K562 (cell line): Measurements from ENCODE around the gene GPRIN3. TPM values are rescaled to one million over a fixed set of nuclear protein-coding genes. Genes with fewer than 3 reads are reported as not detected.
A peak's percentile ranks its signal among the peaks of the same experiment; 100 is the strongest.

Source experiments
- ATAC-seq: fragments of 200-7000 bp; cut with Tn5 transposase; 3 replicates; pipeline ENCODE4 v1.9.1; 2020; ENCODE audit warnings: moderate library complexity
- BruUV-seq: library from RNA; stranded (reverse); fragments of 400-500 nt; replicated peaks from 2 replicates; lab custom pipeline; 2021; lab: Mats Ljungman, UMichigan
- CTCF ChIA-PET: fragments of 300-600 bp; formaldehyde crosslinking; extraction: SDS; loops from one replicate; lab custom pipeline; 2021; ENCODE audit warnings: low intra/inter-chr PET ratio; lab: Yijun Ruan, JAX
- POLR2A ChIA-PET: fragments of 300-600, 350-650 bp; sonication (Branson Sonifier 250); formaldehyde crosslinking; extraction: SDS; loops from one replicate; lab custom pipeline; 2021; ENCODE audit warnings: antibody characterized with exemption, inconsistent platforms; lab: Yijun Ruan, JAX
- DNase-seq, 4 experiments: peaks; one replicate each; pipeline versions ENCODE4 v3.0.0 to v3.0.0-alpha.2; 2011 to 2018; ENCODE audit warnings: low spot score in 3 of 4, mixed read lengths in 3 of 4; ENCODE audit errors: extremely low read depth in 1 of 4
- FAIRE-seq: peaks from 2 replicates; lab custom pipeline; 2011; peaks lifted over from hg19 to GRCh38; lab: Jason Lieb, UNC
- H2AFZ ChIP-seq: 2 replicates; pipeline ENCODE4 v1.6.0; 2011; ENCODE audit warnings: low read depth, low read length, control low read depth, inconsistent platforms
- H3K27ac ChIP-seq: fragments of 200-600 bp; 3 replicates; pipeline ENCODE4 v1.8.0; 2011; ENCODE audit warnings: low read depth, mild to moderate bottlenecking, control low read depth, inconsistent platforms, low read length, moderate library complexity, mixed read lengths; ENCODE audit errors: extremely low read depth
- H3K27me3 ChIP-seq, 2 experiments: fragments of 300-600 bp in 1 of 2; 2 replicates in 1 of 2; 3 replicates in 1 of 2; pipeline versions ENCODE4 v1.6.0 to v1.8.0; 2011; ENCODE audit warnings: inconsistent platforms in 2 of 2, low read length in 2 of 2, mild to moderate bottlenecking in 1 of 2, mixed read lengths in 1 of 2, moderate library complexity in 1 of 2; ENCODE audit not compliant: control insufficient read depth in 2 of 2, insufficient read depth in 2 of 2
- H3K36me3 ChIP-seq: fragments of 300-600 bp; 3 replicates; pipeline ENCODE4 v1.8.0; 2011; ENCODE audit warnings: mild to moderate bottlenecking, low read length, inconsistent platforms; ENCODE audit not compliant: control insufficient read depth, insufficient read depth
- H3K4me1 ChIP-seq, 2 experiments: fragments of 200-600 bp in 1 of 2; replicated peaks in 1 of 2; 2 replicates in 1 of 2; 3 replicates in 1 of 2; pipeline versions ENCODE4 v1.5.1 to v1.8.0; 2011; ENCODE audit warnings: inconsistent platforms in 2 of 2, low read length in 2 of 2, mild to moderate bottlenecking in 1 of 2, mixed read lengths in 1 of 2, moderate library complexity in 1 of 2; ENCODE audit not compliant: control insufficient read depth in 2 of 2, insufficient read depth in 2 of 2
- H3K4me2 ChIP-seq: 2 replicates; pipeline ENCODE4 v1.6.1; 2011; ENCODE audit warnings: low read length, control low read depth, inconsistent platforms, mixed read lengths; ENCODE audit not compliant: insufficient read depth
- H3K4me3 ChIP-seq: fragments of 200-600 bp; sonication (generic), shearing (Covaris generic); 2 replicates; pipeline ENCODE4 v1.5.1; 2016; ENCODE audit warnings: control low read depth, inconsistent platforms
- H3K79me2 ChIP-seq: fragments of 200-600 bp; 3 replicates; pipeline ENCODE4 v1.8.0; 2011; ENCODE audit warnings: low read length, inconsistent platforms; ENCODE audit not compliant: control insufficient read depth, insufficient read depth
- H3K9ac ChIP-seq, 2 experiments: 2 replicates each; pipeline versions ENCODE4 v1.6.0 to v1.6.1; 2011; ENCODE audit warnings: low read depth in 2 of 2, low read length in 2 of 2, control low read depth in 1 of 2, inconsistent platforms in 1 of 2, mild to moderate bottlenecking in 1 of 2, mixed read lengths in 1 of 2; ENCODE audit not compliant: insufficient read depth in 1 of 2
- H3K9me1 ChIP-seq: one replicate; pipeline ENCODE4 v1.6.0; 2011; ENCODE audit warnings: inconsistent platforms, mild to moderate bottlenecking, low read length, moderate library complexity; ENCODE audit not compliant: control insufficient read depth, insufficient read depth
- H3K9me3 ChIP-seq: replicated peaks from 2 replicates; pipeline ENCODE4 v1.5.1; 2011; ENCODE audit warnings: low read depth, low read length, inconsistent platforms; ENCODE audit not compliant: control insufficient read depth, insufficient read depth
- H4K20me1 ChIP-seq: replicated peaks from 2 replicates; pipeline ENCODE4 v1.6.1; 2011; ENCODE audit warnings: low read length, inconsistent platforms, mixed read lengths; ENCODE audit not compliant: control insufficient read depth, insufficient read depth
- PRDM10 ChIP-seq: fragments of 450-650 bp; IDR thresholded peaks from 2 replicates; pipeline ENCODE4 v1.6.1; 2018; ENCODE audit not compliant: partially characterized antibody
- RB1 ChIP-seq: fragments of 450-650 bp; IDR thresholded peaks from 2 replicates; pipeline ENCODE4 v1.6.1; 2017; ENCODE audit warnings: low read depth, mild to moderate bottlenecking
- RFX1 ChIP-seq: fragments of 450-650 bp; IDR thresholded peaks from 2 replicates; pipeline ENCODE4 v1.6.1; 2016; ENCODE audit warnings: mild to moderate bottlenecking, moderate library complexity
- SRSF9 ChIP-seq: fragments of 200-400 bp; formaldehyde crosslinking; IDR thresholded peaks from 2 replicates; pipeline ENCODE4 v1.6.1; 2017; ENCODE audit warnings: low read depth, low read length, borderline replicate concordance
- TAF7 ChIP-seq: fragments of 450-650 bp; IDR thresholded peaks from 2 replicates; pipeline ENCODE4 v1.6.1; 2016; ENCODE audit warnings: missing genetic modification characterization, missing compliant biosample characterization
- TCFL5 ChIP-seq: fragments of 250-450 bp; sonication (Bioruptor Pico); conservative IDR thresholded peaks from 2 replicates; pipeline ENCODE4 v1.6.1; 2021; ENCODE audit warnings: mild to moderate bottlenecking, moderate library complexity, matching md5 sums
- TEAD4 ChIP-seq, 2 experiments: sonication (generic) in 1 of 2; formaldehyde crosslinking in 1 of 2; IDR thresholded peaks; 2 replicates each; pipeline versions ENCODE4 v1.6.1 to v1.8.0; 2012 to 2022; ENCODE audit warnings: borderline replicate concordance in 1 of 2, inconsistent platforms in 1 of 2, low read length in 1 of 2, mild to moderate bottlenecking in 1 of 2, missing genetic modification reagents in 1 of 2
- ZFP30 ChIP-seq: fragments of 250-450 bp; sonication (Bioruptor Pico); IDR thresholded peaks from 2 replicates; pipeline ENCODE4 v1.8.0; 2022; ENCODE audit warnings: moderate library complexity, mild to moderate bottlenecking, inconsistent platforms, borderline replicate concordance
- ZNF76 ChIP-seq: fragments of 250-450 bp; sonication (Bioruptor Pico); IDR thresholded peaks from 2 replicates; pipeline ENCODE4 v1.4.0; 2020; ENCODE audit warnings: mild to moderate bottlenecking, moderate library complexity, borderline replicate concordance
- WGBS: fragments of 100-300 bp; shearing (Covaris generic); methylation state at CpG from one replicate; pipeline ENCODE4 v1.1.6; 2016; ENCODE audit warnings: low coverage, mixed read lengths; ENCODE audit not compliant: insufficient coverage; ENCODE audit errors: missing lambda C conversion rate; 5-methylcytosine and 5-hydroxymethylcytosine counted together
- in situ Hi-C: fragments of 300-500 bp; cut with MboI; formaldehyde crosslinking; loops from 4 replicates; pipeline ENCODE4 v1.15.0; 2018; ENCODE audit warnings: inconsistent platforms, mixed read lengths
- intact Hi-C: fragments of 100-400 bp; cut with micrococcal nuclease; formaldehyde crosslinking; loops from 2 replicates; pipeline ENCODE4 v1.14.2; 2022
- polyA plus RNA-seq, 8 experiments: library from polyadenylated mRNA; depleted of rRNA in 4 of 8; stranded (reverse) in 5 of 8; unstranded in 3 of 8; fragments of >200 nt; fragmentation: Nextera tagmentation in 2 of 8; fragmentation: Illumina TruSeq in 1 of 8; extraction: Ambion mirVana in 2 of 8; extraction: Trizol in 1 of 8; gene quantifications; 2 replicates each; pipeline versions ENCODE4 v1.2.1 to v1.2.3, GENCODE V29; 2011 to 2014; ENCODE audit warnings: inconsistent platforms in 1 of 8, missing spikeins in 1 of 8
- total RNA-seq, 7 experiments: library from RNA; depleted of rRNA in 6 of 7; stranded (reverse); fragments of >200 nt in 6 of 7; fragmentation: Illumina TruSeq in 2 of 7; extraction: Trizol in 2 of 7; gene quantifications; 2 replicates each; pipeline versions ENCODE4 v1.2.1 to v1.2.3, GENCODE V29; 2011 to 2021; ENCODE audit warnings: low replicate concordance in 1 of 7
- TF ChIP-seq, protein P1 (sequence below): fragments of 450-650 bp; formaldehyde crosslinking; IDR thresholded peaks from 2 replicates; pipeline ENCODE4 v1.4.0; 2020; ENCODE audit warnings: mild to moderate bottlenecking, moderate library complexity
- TF ChIP-seq, protein P2 (sequence below): sonication (generic); formaldehyde crosslinking; IDR thresholded peaks from 2 replicates; pipeline ENCODE4 v1.8.1; 2023; ENCODE audit warnings: mild to moderate bottlenecking, missing genetic modification reagents, moderate library complexity
- TF ChIP-seq, protein P3 (sequence below), 2 experiments: fragments of 450-650 bp; conservative IDR thresholded peaks; 2 replicates each; pipeline ENCODE4 v1.6.1; 2017; ENCODE audit warnings: mild to moderate bottlenecking in 2 of 2, moderate library complexity in 2 of 2

The GPRIN3 gene
- total and polyA plus RNA-seq, 9 of the 15 experiments (the other 6 are each of a cell fraction or from before 2014, with no cell fraction given): 0.02 TPM; not detected in 8

DNA sequence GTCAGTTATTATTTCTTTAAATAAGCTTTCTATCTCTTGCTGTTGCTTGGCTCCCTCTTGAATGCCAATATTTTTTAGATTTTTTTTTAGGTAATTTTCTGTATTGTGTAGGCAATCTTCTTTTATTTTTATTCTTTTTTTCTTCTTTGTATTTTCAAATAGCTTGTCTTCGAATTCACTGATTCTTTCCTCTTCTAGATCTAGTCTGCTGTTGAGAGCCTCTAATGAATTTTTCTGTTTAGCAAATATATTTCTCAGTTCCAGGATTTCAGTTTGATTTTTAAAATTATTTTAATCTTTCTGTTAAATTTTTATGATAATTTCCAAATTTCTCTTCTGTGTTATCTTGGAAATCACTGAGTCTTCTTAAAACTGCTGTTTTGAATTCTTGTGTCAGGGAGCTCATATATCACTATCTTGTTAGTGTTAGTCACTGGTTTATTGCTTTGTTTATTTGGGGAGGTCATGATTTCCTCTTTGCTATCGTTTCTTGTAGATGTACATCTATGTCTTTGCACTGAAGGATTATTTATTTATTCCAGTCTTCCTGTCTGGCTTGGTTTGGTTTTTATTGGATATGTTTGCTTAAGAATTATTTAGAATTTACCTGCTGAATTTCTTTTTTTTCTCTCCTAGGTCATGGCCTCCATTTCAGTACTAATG lies 39.9 kb upstream of the GPRIN3 start (continued):
- TF ChIP-seq PRDM10: no peak
- TF ChIP-seq ZFP30 (CRISPR knock-in tag): peak; percentile 89

GRCh38 chr4:89344571-89344970 lies 37.0 kb upstream of the GPRIN3 start:
- Histone ChIP-seq H2AFZ (no peak overlapping the region), H3K4me2 (no peak overlapping the region), H3K9ac (no peak overlapping the region), H3K79me2 (no peaks in the 10 kb centered on the region), H3K4me1 (no peaks in the 10 kb centered on the region), H3K4me3 (no peak overlapping the region), H3K27ac (no peak overlapping the region), H3K9me1 (no peaks in the 10 kb centered on the region), H3K9me3 (no peaks in the 10 kb centered on the region), H3K27me3 (no peaks in the 10 kb centered on the region), H4K20me1 (no peaks in the 10 kb centered on the region), H3K36me3 (no peaks in the 10 kb centered on the region)
- POLR2A ChIA-PET: no interaction called here
- intact Hi-C loops: no loop called here
- in situ Hi-C loops: no loop called here
- no TSS peak for BruUV-seq
- WGBS: 3% methylated on average over 3 of the region's 3 CpGs
- CTCF ChIA-PET: no interaction called here
- DNase-seq: no peak
- ATAC-seq: no peak
- no peak for FAIRE-seq
- TF ChIP-seq, protein P1, sequence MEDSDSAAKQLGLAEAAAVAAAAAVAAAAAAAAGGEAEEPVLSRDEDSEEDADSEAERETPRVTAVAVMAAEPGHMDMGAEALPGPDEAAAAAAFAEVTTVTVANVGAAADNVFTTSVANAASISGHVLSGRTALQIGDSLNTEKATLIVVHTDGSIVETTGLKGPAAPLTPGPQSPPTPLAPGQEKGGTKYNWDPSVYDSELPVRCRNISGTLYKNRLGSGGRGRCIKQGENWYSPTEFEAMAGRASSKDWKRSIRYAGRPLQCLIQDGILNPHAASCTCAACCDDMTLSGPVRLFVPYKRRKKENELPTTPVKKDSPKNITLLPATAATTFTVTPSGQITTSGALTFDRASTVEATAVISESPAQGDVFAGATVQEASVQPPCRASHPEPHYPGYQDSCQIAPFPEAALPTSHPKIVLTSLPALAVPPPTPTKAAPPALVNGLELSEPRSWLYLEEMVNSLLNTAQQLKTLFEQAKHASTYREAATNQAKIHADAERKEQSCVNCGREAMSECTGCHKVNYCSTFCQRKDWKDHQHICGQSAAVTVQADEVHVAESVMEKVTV (CRISPR knock-in tag): no peak
- TF ChIP-seq RFX1 (no peak), TAF7 (tag) (no peak), ZNF76 (CRISPR knock-in tag) (no peak), SRSF9 (no peak), TEAD4 (IDR thresholded peaks at IDR 0.05; ENCODE audit: low read length) (no peak), TEAD4 (CRISPR knock-in tag; IDR thresholded peaks at IDR 0.05; ENCODE audit: borderline replicate concordance) (no peak), TCFL5 (CRISPR knock-in tag) (no peak), RB1 (no peak)
- TF ChIP-seq, protein P2, sequence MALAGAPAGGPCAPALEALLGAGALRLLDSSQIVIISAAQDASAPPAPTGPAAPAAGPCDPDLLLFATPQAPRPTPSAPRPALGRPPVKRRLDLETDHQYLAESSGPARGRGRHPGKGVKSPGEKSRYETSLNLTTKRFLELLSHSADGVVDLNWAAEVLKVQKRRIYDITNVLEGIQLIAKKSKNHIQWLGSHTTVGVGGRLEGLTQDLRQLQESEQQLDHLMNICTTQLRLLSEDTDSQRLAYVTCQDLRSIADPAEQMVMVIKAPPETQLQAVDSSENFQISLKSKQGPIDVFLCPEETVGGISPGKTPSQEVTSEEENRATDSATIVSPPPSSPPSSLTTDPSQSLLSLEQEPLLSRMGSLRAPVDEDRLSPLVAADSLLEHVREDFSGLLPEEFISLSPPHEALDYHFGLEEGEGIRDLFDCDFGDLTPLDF: no peak
- TF ChIP-seq, protein P3, sequence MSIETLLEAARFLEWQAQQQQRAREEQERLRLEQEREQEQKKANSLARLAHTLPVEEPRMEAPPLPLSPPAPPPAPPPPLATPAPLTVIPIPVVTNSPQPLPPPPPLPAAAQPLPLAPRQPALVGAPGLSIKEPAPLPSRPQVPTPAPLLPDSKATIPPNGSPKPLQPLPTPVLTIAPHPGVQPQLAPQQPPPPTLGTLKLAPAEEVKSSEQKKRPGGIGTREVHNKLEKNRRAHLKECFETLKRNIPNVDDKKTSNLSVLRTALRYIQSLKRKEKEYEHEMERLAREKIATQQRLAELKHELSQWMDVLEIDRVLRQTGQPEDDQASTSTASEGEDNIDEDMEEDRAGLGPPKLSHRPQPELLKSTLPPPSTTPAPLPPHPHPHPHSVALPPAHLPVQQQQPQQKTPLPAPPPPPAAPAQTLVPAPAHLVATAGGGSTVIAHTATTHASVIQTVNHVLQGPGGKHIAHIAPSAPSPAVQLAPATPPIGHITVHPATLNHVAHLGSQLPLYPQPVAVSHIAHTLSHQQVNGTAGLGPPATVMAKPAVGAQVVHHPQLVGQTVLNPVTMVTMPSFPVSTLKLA (conservative IDR thresholded peaks at IDR 0.05): no peak
